Neuronal stem cell (in vitro differentiated cells): ENCODE results near the gene TMEM132A.

Source experiments
- DNase-seq: peaks from one replicate; pipeline ENCODE4 v3.0.0-alpha.2; 2013; ENCODE audit warnings: low spot score
- H2AFZ ChIP-seq: one replicate; pipeline ENCODE4 v1.6.1; 2013; ENCODE audit warnings: mild to moderate bottlenecking, low read length, inconsistent platforms
- H2AK5ac ChIP-seq: 2 replicates; pipeline ENCODE4 v1.6.1; 2013; ENCODE audit warnings: low read depth, mild to moderate bottlenecking, inconsistent platforms, low read length, moderate library complexity, mixed read lengths
- H2BK120ac ChIP-seq: 2 replicates; pipeline ENCODE4 v1.6.1; 2013; ENCODE audit warnings: low read depth, mild to moderate bottlenecking, inconsistent platforms, low read length, moderate library complexity, mixed read lengths
- H2BK12ac ChIP-seq: one replicate; pipeline ENCODE4 v1.6.1; 2013; ENCODE audit warnings: low read length, inconsistent platforms
- H2BK15ac ChIP-seq: 2 replicates; pipeline ENCODE4 v1.6.1; 2013; ENCODE audit warnings: mild to moderate bottlenecking, low read length, inconsistent platforms, mixed read lengths
- H2BK5ac ChIP-seq: one replicate; pipeline ENCODE4 v1.6.1; 2013; ENCODE audit warnings: inconsistent platforms, mild to moderate bottlenecking, low read length, moderate library complexity
- H3K14ac ChIP-seq: one replicate; pipeline ENCODE4 v1.6.1; 2013; ENCODE audit warnings: low read length, inconsistent platforms
- H3K18ac ChIP-seq: 2 replicates; pipeline ENCODE4 v1.6.1; 2013; ENCODE audit warnings: low read length, inconsistent platforms
- H3K23ac ChIP-seq: 2 replicates; pipeline ENCODE4 v1.6.1; 2013; ENCODE audit warnings: low read depth, mild to moderate bottlenecking, mixed read lengths, low read length, inconsistent platforms; ENCODE audit not compliant: poor library complexity
- H3K27ac ChIP-seq: replicated peaks from 3 replicates; pipeline ENCODE4 v1.5.1; 2013; ENCODE audit warnings: low read length, inconsistent platforms
- H3K27me3 ChIP-seq, 3 experiments: 2 replicates each; pipeline ENCODE4 v1.6.1; 2013; ENCODE audit warnings: low read length in 3 of 3, mild to moderate bottlenecking in 2 of 3, inconsistent platforms in 1 of 3, low read depth in 1 of 3, mixed read lengths in 1 of 3, moderate library complexity in 1 of 3; ENCODE audit not compliant: control insufficient read depth in 3 of 3, insufficient read depth in 3 of 3
- H3K36me3 ChIP-seq, 2 donors: replicated peaks in 1 of 2; 2 replicates each; pipeline ENCODE4 v1.6.1; 2013; ENCODE audit warnings: low read length in 2 of 2; ENCODE audit not compliant: control insufficient read depth in 2 of 2, insufficient read depth in 2 of 2
- H3K4ac ChIP-seq: 2 replicates; pipeline ENCODE4 v1.6.1; 2013; ENCODE audit warnings: inconsistent platforms, mild to moderate bottlenecking, low read length, moderate library complexity
- H3K4me1 ChIP-seq, 2 donors: 1 replicate in 1 of 2; 2 replicates in 1 of 2; pipeline ENCODE4 v1.6.1; 2013; ENCODE audit warnings: low read length in 2 of 2, low read depth in 1 of 2; ENCODE audit not compliant: control insufficient read depth in 2 of 2, insufficient read depth in 1 of 2
- H3K4me2 ChIP-seq: one replicate; pipeline ENCODE4 v1.6.1; 2013; ENCODE audit warnings: mild to moderate bottlenecking, low read length, inconsistent platforms; ENCODE audit not compliant: insufficient read depth, poor library complexity, severe bottlenecking
- H3K4me3 ChIP-seq, 2 donors: 2 replicates each; pipeline ENCODE4 v1.5.1; 2013; ENCODE audit warnings: low read length in 2 of 2, mild to moderate bottlenecking in 2 of 2, inconsistent platforms in 1 of 2, moderate library complexity in 1 of 2
- H3K79me1 ChIP-seq: one replicate; pipeline ENCODE4 v1.6.1; 2013; ENCODE audit warnings: low read depth, mild to moderate bottlenecking, inconsistent platforms, low read length, moderate library complexity
- H3K9ac ChIP-seq: one replicate; pipeline ENCODE4 v1.6.1; 2013; ENCODE audit warnings: mild to moderate bottlenecking, low read depth, low read length, inconsistent platforms; ENCODE audit not compliant: poor library complexity
- H3K9me3 ChIP-seq, 2 donors: replicated peaks in 1 of 2; 2 replicates each; pipeline versions ENCODE3 to v1.6.1; 2013; ENCODE audit warnings: low read length in 2 of 2, mild to moderate bottlenecking in 2 of 2, inconsistent platforms in 1 of 2, low read depth in 1 of 2, mixed read lengths in 1 of 2, moderate library complexity in 1 of 2; ENCODE audit not compliant: control insufficient read depth in 2 of 2, insufficient read depth in 1 of 2
- H4K8ac ChIP-seq: one replicate; pipeline ENCODE4 v1.6.1; 2013; ENCODE audit warnings: low read depth, mild to moderate bottlenecking, inconsistent platforms, low read length, moderate library complexity
- H4K91ac ChIP-seq: one replicate; pipeline ENCODE4 v1.6.1; 2013; ENCODE audit warnings: low read length, low read depth, mild to moderate bottlenecking, inconsistent platforms; ENCODE audit not compliant: poor library complexity
- WGBS, 2 donors: extraction: QIAGEN DNeasy Blood & Tissue Kit; methylation state at CpG; one replicate each; pipeline ENCODE4 v1.1.7; 2013; ENCODE audit warnings: missing lambda C conversion rate in 2 of 2, mixed read lengths in 1 of 2; ENCODE audit not compliant: insufficient read length in 2 of 2, insufficient replicate concordance in 1 of 2; ENCODE audit errors: extremely low coverage in 2 of 2; 5-methylcytosine and 5-hydroxymethylcytosine counted together

Gene TMEM132A

GRCh38 chr11:60981515-60981914 is 57.3 kb downstream of the TMEM132A start:
- Histone ChIP-seq H2AK5ac (no peak overlapping the region), H3K9ac (no peak overlapping the region), H2BK12ac (no peak overlapping the region), H3K27me3 (peaks cover 0 to 18% (median 0%) of the 10 kb centered on the region in 3 experiments), H2BK15ac (no peak overlapping the region), H3K14ac (no peak overlapping the region), H3K4ac (no peak overlapping the region), H3K4me3 (no peak overlapping the region), H3K4me2 (no peak overlapping the region), H3K18ac (peak overlapping the region; percentile 77), H3K36me3 (no peaks in the 10 kb centered on the region), H3K27ac (no peak overlapping the region), H2BK120ac (no peak overlapping the region), H3K23ac (no peak overlapping the region), H4K8ac (no peak overlapping the region), H2BK5ac (no peak overlapping the region), H3K9me3 (no peaks in the 10 kb centered on the region), H4K91ac (no peak overlapping the region), H2AFZ (peak overlapping the region; percentile 41), H3K4me1 (peaks cover 0 to 4% of the 10 kb centered on the region in 2 donors), H3K79me1 (no peaks in the 10 kb centered on the region)
- WGBS, 2 donors, result no CpG with 5 or more reads among the region's 12 CpGs
- no peak for DNase-seq

- peak overlapping the region; percentile 9 for H2BK15ac ChIP-seq
- no peak overlapping the region for H3K4me3 ChIP-seq
- DNase-seq, result no peak
- peak overlapping the region; percentile 38 for H2AFZ ChIP-seq
- H2BK12ac ChIP-seq, result peak overlapping the region; percentile 16
- H4K8ac ChIP-seq, result no peak overlapping the region
- H3K36me3 ChIP-seq, result no peaks in the 10 kb centered on the region
- H3K14ac ChIP-seq, result no peak overlapping the region
- H3K18ac ChIP-seq, result peak overlapping the region; percentile 65
- no peak overlapping the region for H2BK120ac ChIP-seq
- no peak overlapping the region for H2BK5ac ChIP-seq
- H3K23ac ChIP-seq, result no peak overlapping the region
- no peak overlapping the region for H3K4ac ChIP-seq
- H3K9ac ChIP-seq, result no peak overlapping the region
- no peak overlapping the region for H3K27ac ChIP-seq
- no peak overlapping the region for H4K91ac ChIP-seq
- H3K4me1 ChIP-seq, result peaks cover 0 to 4% of the 10 kb centered on the region in 2 donors
- no peaks in the 10 kb centered on the region for H3K9me3 ChIP-seq
- no peaks in the 10 kb centered on the region for H3K79me1 ChIP-seq
- WGBS, 2 donors, result no CpG with 5 or more reads among the region's 8 CpGs
- peaks cover 0 to 19% (median 0%) of the 10 kb centered on the region in 3 experiments for H3K27me3 ChIP-seq
- no peak overlapping the region for H3K4me2 ChIP-seq
- H2AK5ac ChIP-seq, result no peak overlapping the region
These were observed 57.9 kb downstream of the TMEM132A start for GRCh38 chr11:60982184-60982583.

GRCh38 chr11:60984149-60984548 is 59.9 kb downstream of the TMEM132A start:
- no peak overlapping the region for H3K9ac ChIP-seq
- no peak overlapping the region for H4K91ac ChIP-seq
- no peak overlapping the region for H3K27ac ChIP-seq
- H2BK15ac ChIP-seq, result no peak overlapping the region
- H2BK12ac ChIP-seq, result no peak overlapping the region
- no peak overlapping the region for H2AK5ac ChIP-seq
- no peaks in the 10 kb centered on the region for H3K79me1 ChIP-seq
- no peak overlapping the region for H3K4ac ChIP-seq
- H2BK120ac ChIP-seq, result no peak overlapping the region
- no peak overlapping the region for H3K23ac ChIP-seq
- H3K9me3 ChIP-seq, result no peaks in the 10 kb centered on the region
- no CpG with 5 or more reads among the region's 6 CpGs for WGBS, 2 donors
- no peak overlapping the region for H3K4me2 ChIP-seq
- H3K27me3 ChIP-seq, result peaks cover 0 to 35% (median 0%) of the 10 kb centered on the region in 3 experiments
- no peaks in the 10 kb centered on the region for H3K36me3 ChIP-seq
- no peak overlapping the region for H3K18ac ChIP-seq
- H3K4me3 ChIP-seq, result no peak overlapping the region
- H2BK5ac ChIP-seq, result no peak overlapping the region
- H3K14ac ChIP-seq, result no peak overlapping the region
- peaks cover 0 to 4% of the 10 kb centered on the region in 2 donors for H3K4me1 ChIP-seq
- no peak overlapping the region for H4K8ac ChIP-seq
- no peak for DNase-seq
- H2AFZ ChIP-seq, result no peak overlapping the region

GRCh38 chr11:60984636-60985035 is 60.4 kb downstream of the TMEM132A start:
- H2AK5ac ChIP-seq, result no peak overlapping the region
- H3K23ac ChIP-seq, result no peak overlapping the region
- H3K27ac ChIP-seq, result no peak overlapping the region
- H3K4ac ChIP-seq, result no peak overlapping the region
- peaks cover 0 to 38% (median 0%) of the 10 kb centered on the region in 3 experiments for H3K27me3 ChIP-seq
- H2BK15ac ChIP-seq, result no peak overlapping the region
- no peak overlapping the region for H2BK12ac ChIP-seq
- no peak overlapping the region for H3K4me3 ChIP-seq
- H3K4me2 ChIP-seq, result no peak overlapping the region
- H3K9ac ChIP-seq, result no peak overlapping the region
- H4K91ac ChIP-seq, result no peak overlapping the region
- no peak overlapping the region for H3K18ac ChIP-seq
- no peak for DNase-seq
- no peaks in the 10 kb centered on the region for H3K9me3 ChIP-seq
- no peak overlapping the region for H3K14ac ChIP-seq
- H4K8ac ChIP-seq, result no peak overlapping the region
- WGBS, 2 donors, result no CpG with 5 or more reads among the region's 4 CpGs
- no peak overlapping the region for H2BK5ac ChIP-seq
- H3K79me1 ChIP-seq, result no peaks in the 10 kb centered on the region
- no peak overlapping the region for H2AFZ ChIP-seq
- H3K4me1 ChIP-seq, result peaks cover 0 to 4% of the 10 kb centered on the region in 2 donors
- no peak overlapping the region for H2BK120ac ChIP-seq
- H3K36me3 ChIP-seq, result no peaks in the 10 kb centered on the region
